Measurements from ENCODE around the gene ABCB1. TPM values are rescaled to one million over a fixed set of nuclear protein-coding genes. Genes with fewer than 3 reads are reported as not detected.

The ABCB1 gene
- total and polyA plus RNA-seq, 10 of the 15 experiments (the other 5 are each of a cell fraction or from before 2014, with no cell fraction given) = 0.40 to 13.9 (median 1.9) TPM

GRCh38 chr7:87474533-87475358 is 125.9 kb downstream of the ABCB1 start (continued):
- TF ChIP-seq ZNF217 (IDR thresholded peaks at IDR 0.05) (no peak), BHLHE40 (IDR thresholded peaks at IDR 0.05; ENCODE audit: borderline replicate concordance in 1 of 2, low read depth in 2 of 2, low read length in 1 of 2) (peak; percentile 22 to 38), TCF12 (IDR thresholded peaks at IDR 0.05; ENCODE audit: low read depth, low read length) (0 out of 2 replicates have a peak, but pooled peaks have one; percentile 5), FOXM1 (IDR thresholded peaks at IDR 0.05; ENCODE audit: low read depth, low read length) (peak; percentile 99; the same call in 1 of the 2 replicates), TCF7 (IDR thresholded peaks at IDR 0.05; ENCODE audit: borderline replicate concordance) (peak; percentile 78), NR2C2 (IDR thresholded peaks at IDR 0.05; ENCODE audit: borderline replicate concordance, control insufficient read depth, insufficient read length, low read depth) (no peak), E4F1 (IDR thresholded peaks at IDR 0.05; ENCODE audit: borderline replicate concordance, partially characterized antibody) (no peak), ESRRA (IDR thresholded peaks at IDR 0.05; ENCODE audit: low read length) (no peak), CBX5 (IDR thresholded peaks at IDR 0.05; ENCODE audit: low read depth) (peak; percentile 94), CREM (IDR thresholded peaks at IDR 0.05; ENCODE audit: low read depth) (peak; percentile 88), RFX5 (IDR thresholded peaks at IDR 0.05; ENCODE audit: low read depth, low read length) (no peak), SMC3 (IDR thresholded peaks at IDR 0.05; ENCODE audit: borderline replicate concordance, low read length) (no peak), HDAC6 (IDR thresholded peaks at IDR 0.05; ENCODE audit: unreplicated experiment) (no peak), RAD21 (IDR thresholded peaks at IDR 0.05; ENCODE audit: insufficient read depth, low read depth, low read length) (0 out of 2 replicates have a peak, but pooled peaks have one; percentile 1), NFXL1 (IDR thresholded peaks at IDR 0.05; ENCODE audit: borderline replicate concordance) (no peak), CBFB (IDR thresholded peaks at IDR 0.05; ENCODE audit: low read depth) (peak; percentile 43), REST (IDR thresholded peaks at IDR 0.05; ENCODE audit: low read depth, low read length) (no peak), MYB (IDR thresholded peaks at IDR 0.05; ENCODE audit: borderline replicate concordance, low read depth, low read length) (no peak), MAX (IDR thresholded peaks at IDR 0.05; ENCODE audit: low read depth, low read length) (no peak)
- TF ChIP-seq, protein P1, sequence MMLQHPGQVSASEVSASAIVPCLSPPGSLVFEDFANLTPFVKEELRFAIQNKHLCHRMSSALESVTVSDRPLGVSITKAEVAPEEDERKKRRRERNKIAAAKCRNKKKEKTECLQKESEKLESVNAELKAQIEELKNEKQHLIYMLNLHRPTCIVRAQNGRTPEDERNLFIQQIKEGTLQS (IDR thresholded peaks at IDR 0.05; ENCODE audit: borderline replicate concordance, extremely low read depth, low read depth, low read length) = no peak
- TF ChIP-seq, protein P2, sequence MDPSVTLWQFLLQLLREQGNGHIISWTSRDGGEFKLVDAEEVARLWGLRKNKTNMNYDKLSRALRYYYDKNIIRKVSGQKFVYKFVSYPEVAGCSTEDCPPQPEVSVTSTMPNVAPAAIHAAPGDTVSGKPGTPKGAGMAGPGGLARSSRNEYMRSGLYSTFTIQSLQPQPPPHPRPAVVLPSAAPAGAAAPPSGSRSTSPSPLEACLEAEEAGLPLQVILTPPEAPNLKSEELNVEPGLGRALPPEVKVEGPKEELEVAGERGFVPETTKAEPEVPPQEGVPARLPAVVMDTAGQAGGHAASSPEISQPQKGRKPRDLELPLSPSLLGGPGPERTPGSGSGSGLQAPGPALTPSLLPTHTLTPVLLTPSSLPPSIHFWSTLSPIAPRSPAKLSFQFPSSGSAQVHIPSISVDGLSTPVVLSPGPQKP (IDR thresholded peaks at IDR 0.05; ENCODE audit: low read depth, low read length) = no peak

All from GM12878 (cell line).